RWPE1 (cell line): ENCODE measurements around the gene RNH1.
A peak's percentile ranks its signal among the peaks of the same experiment; 100 is the strongest.

ENCODE experiments used
- CTCF ChIA-PET: fragments of 350-600 bp; sonication (Branson Sonifier 250); formaldehyde crosslinking; extraction: SDS; loops from one replicate; lab custom pipeline; 2021; lab: Yijun Ruan, JAX
- POLR2A ChIA-PET: fragments of 400-600 bp; formaldehyde crosslinking; extraction: SDS; loops from one replicate; lab custom pipeline; 2020; ENCODE audit warnings: antibody characterized with exemption; ENCODE audit not compliant: low non-redundant PET; lab: Yijun Ruan, JAX
- DNase-seq: peaks from one replicate; pipeline ENCODE4 v3.0.0; 2012; ENCODE audit warnings: low spot score
- H3K27ac ChIP-seq: fragments of 450-650 bp; 2 replicates; pipeline ENCODE4 v1.5.1; 2017
- CTCF ChIP-seq: fragments of 450-650 bp; conservative IDR thresholded peaks from 2 replicates; pipeline ENCODE4 v1.5.1; 2017; ENCODE audit warnings: low read depth, mild to moderate bottlenecking

RNH1 gene

DNA sequence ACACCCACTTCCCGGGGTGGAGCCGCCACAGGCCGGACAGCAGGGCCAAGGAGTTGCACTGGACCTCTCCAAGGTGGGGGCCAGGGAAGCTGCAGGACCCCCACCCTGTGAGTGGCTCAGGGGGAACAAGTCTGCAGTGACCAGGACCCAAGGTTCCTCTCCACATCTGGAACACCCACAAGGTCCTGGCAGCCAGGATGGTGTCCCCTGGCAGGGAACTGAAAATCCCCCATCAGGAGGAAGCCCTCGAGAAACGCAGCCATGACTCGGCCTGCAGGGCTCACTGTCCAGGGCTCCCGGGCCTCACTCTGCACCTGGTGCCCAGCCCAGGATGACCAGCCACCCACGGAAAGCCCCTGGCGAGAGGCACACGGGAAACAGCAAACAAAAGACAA is 11.5 kb downstream of the RNH1 start:
- no peak for TF ChIP-seq CTCF
- DNase-seq: no peak
- peak overlapping the region; percentile 59 for H3K27ac ChIP-seq
- ChIA-PET POLR2A (no interaction called here), CTCF (interaction anchor here (0.5 kb wide), 1 partner anchor 23 kb away, joined by 4 read pairs; no protein-coding TSS in a partner anchor)

GRCh38 chr11:494761-495536 is 12.1 kb downstream of the RNH1 start:
- TF ChIP-seq CTCF: no peak
- POLR2A ChIA-PET: no interaction called here
- CTCF ChIA-PET: interaction anchor here (0.5 kb wide), 1 partner anchor 23 kb away, joined by 4 read pairs; no protein-coding TSS in a partner anchor
- H3K27ac ChIP-seq: peak overlapping the region; percentile 59
- no peak for DNase-seq

- TF ChIP-seq CTCF: no peak
- DNase-seq: no peak
- H3K27ac ChIP-seq: peak overlapping the region; percentile 59
- ChIA-PET CTCF (interaction anchor here (0.7 kb wide), 1 partner anchor 19 kb away, joined by 3 read pairs; no protein-coding TSS in a partner anchor), POLR2A (no interaction called here)
Measured at GRCh38 chr11:492427-493226, 14.4 kb downstream of the RNH1 start.

- no peak for DNase-seq
- CTCF ChIA-PET: no interaction called here
- H3K27ac ChIP-seq: peak overlapping the region; percentile 51; the same call in 1 of the 2 replicates
- POLR2A ChIA-PET: no interaction called here
- no peak for TF ChIP-seq CTCF
Measured at GRCh38 chr11:491358-491757, 15.7 kb downstream of the RNH1 start.

- ChIA-PET POLR2A (no interaction called here), CTCF (no interaction called here)
- no peak for TF ChIP-seq CTCF
- no peak for DNase-seq
- H3K27ac ChIP-seq: peak overlapping the region; percentile 51; the same call in 1 of the 2 replicates
Measured at GRCh38 chr11:490930-491260, 16.1 kb downstream of the RNH1 start.

DNA sequence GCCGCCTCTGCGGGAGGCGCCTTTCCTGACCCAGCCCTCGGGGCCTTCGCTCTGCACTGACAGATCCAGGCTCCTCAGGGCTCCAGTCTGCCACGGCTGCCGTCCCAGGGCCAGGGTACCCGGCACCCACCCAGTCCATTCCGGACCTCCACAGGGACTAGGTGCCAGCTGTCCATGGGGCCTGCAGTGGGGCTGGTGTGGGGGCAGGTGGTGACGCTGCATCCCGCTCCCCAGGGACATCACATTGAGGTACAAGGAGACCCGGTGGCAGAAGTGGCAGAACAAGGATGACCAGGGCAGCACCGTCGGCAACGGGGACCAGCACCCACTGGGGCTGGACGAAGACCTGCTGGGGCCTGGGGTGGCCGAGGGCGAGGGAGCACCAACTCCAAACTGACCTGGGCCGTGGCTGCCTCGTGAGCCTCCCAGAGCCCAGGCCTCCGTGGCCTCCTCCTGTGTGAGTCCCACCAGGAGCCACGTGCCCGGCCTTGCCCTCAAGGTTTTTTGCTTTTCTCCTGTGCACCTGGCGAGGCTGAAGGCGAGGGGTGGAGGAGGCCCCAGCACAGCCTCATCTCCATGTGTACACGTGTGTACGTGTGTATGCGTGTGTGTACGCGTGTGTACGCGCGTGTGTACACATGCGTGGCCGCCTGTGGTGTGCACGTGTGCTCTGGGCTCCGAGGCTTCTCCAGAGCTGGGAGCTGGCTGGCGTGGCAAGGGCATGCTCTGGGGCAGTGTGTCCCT is 16.7 kb downstream of the RNH1 start:
- DNase-seq: no peak
- POLR2A ChIA-PET: no interaction called here
- peak overlapping the region; percentile 51; the same call in 1 of the 2 replicates for H3K27ac ChIP-seq
- TF ChIP-seq CTCF: no peak
- CTCF ChIA-PET: interaction anchor here (0.5 kb wide), 1 partner anchor 14 kb away, joined by 3 read pairs; no protein-coding TSS in a partner anchor
